ENCODE results near the gene USP35.

DNA sequence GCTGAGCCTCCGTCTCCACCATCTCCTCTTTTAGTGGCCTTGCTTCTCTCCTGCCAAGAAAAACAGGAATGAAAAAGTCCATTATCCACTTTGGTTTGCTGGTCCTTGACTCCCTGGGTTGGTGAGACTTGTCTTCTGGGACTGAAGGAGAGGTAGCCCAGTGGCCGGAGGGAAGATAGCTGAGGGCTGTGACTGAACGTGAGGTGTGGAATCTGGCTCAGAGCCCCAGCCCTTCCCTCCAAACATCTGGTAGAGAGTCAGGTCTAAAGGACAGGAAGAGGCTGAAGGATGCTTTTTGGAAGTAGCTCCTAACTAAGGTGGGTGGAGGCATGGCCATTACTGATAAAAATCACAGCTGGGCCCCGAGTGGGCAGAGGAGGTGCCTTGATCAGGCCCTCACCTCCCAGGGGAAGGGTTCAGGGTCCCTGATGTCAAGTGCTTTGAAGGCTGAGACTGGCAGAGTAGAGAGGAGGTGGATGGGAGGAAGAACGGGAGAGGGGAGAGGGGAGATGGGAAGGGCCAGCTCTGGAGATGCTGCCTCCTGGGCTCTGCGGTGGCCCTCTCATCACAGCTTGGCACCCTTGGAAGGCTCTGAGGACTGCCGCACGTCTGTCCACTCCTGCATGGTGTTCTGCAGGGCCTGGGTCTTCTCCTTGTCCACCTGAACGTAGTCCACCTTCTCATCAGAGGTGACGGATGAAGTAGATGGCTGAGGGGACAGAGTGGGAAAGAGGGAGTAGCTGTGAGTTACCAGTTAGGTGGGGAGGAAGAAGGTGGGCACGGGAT lies 30.2 kb downstream of the USP35 start:
- TF ChIP-seq, protein P1, sequence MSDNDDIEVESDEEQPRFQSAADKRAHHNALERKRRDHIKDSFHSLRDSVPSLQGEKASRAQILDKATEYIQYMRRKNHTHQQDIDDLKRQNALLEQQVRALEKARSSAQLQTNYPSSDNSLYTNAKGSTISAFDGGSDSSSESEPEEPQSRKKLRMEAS (IDR thresholded peaks at IDR 0.05) = no peak
- TF ChIP-seq TAF1 (IDR thresholded peaks at IDR 0.05; ENCODE audit: low read depth) = no peak
- no peak for TF ChIP-seq RAD21 (IDR thresholded peaks at IDR 0.05; ENCODE audit: low read depth)
- no peak for TF ChIP-seq EGR1 (IDR thresholded peaks at IDR 0.05)
- TF ChIP-seq REST (IDR thresholded peaks at IDR 0.05; ENCODE audit: low read depth) = no peak
- no peak for TF ChIP-seq NFIC (IDR thresholded peaks at IDR 0.05)
- no peak for TF ChIP-seq YY1 (IDR thresholded peaks at IDR 0.05; ENCODE audit: low read depth)
- no peak for TF ChIP-seq CREB1 (IDR thresholded peaks at IDR 0.05; ENCODE audit: low read depth)
- no peak for TF ChIP-seq USF1 (IDR thresholded peaks at IDR 0.05)
- no peak for TF ChIP-seq EP300 (IDR thresholded peaks at IDR 0.05; ENCODE audit: borderline replicate concordance)
